HPDE6-E6E7 (cell line): ENCODE results near the gene MLPH.

Experiments
- DNase-seq: peaks from one replicate; pipeline ENCODE4 v3.0.0; 2011; ENCODE audit warnings: missing footprints; ENCODE audit errors: extremely low spot score

MLPH gene

DNA sequence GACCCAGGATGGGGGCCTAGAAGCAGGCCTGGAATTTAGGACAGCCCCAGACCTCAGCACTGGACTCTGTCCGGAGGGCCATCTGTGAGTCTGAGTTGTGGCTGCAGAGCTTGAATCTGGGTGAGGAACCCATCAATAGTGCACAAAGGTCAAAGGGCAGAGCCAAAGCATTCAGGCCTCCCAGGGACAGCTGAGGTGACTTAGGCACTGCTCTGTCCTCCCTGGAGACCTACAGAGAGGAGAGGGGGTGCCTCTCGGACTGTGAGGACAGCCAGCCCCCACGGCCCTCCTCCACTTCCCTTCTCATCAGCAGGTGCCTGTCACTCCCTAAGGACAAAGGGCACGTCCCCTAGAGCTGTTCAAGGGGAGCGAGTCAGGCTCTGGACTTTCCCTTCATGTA, 54.2 kb downstream of the MLPH start:
- no peak for DNase-seq

DNA sequence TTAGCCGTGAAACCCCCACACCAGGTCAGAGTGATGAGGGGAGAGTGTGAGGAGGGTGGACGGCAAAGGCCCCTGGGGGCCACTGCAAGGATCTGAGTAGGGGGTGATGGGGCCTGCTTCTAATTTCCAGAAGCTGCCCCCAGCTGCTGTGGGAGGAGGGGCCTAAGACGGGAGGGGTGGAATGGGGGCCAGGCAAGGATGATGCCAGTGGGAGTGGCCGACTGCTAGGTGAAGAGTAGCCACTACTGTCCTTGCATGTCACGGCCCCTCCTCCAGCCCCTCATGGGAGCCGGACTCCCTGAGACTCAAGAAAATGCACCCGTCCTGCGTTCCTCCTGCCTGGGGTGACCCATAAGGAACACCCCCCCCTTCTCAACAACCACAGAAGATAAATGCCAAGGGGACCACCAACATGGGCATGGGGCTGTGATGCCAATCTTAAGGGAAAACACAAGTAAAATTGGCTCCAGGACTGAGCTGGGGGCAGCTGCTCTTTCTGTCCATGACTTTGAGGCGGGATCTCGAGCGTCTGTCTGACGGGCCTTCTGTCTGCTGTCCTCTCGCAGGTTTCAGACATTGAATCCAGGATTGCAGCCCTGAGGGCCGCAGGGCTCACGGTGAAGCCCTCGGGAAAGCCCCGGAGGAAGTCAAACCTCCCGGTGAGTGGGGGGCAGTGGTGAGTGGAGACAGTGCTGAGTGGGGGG, 55.1 kb downstream of the MLPH start:
- no peak for DNase-seq

DNA sequence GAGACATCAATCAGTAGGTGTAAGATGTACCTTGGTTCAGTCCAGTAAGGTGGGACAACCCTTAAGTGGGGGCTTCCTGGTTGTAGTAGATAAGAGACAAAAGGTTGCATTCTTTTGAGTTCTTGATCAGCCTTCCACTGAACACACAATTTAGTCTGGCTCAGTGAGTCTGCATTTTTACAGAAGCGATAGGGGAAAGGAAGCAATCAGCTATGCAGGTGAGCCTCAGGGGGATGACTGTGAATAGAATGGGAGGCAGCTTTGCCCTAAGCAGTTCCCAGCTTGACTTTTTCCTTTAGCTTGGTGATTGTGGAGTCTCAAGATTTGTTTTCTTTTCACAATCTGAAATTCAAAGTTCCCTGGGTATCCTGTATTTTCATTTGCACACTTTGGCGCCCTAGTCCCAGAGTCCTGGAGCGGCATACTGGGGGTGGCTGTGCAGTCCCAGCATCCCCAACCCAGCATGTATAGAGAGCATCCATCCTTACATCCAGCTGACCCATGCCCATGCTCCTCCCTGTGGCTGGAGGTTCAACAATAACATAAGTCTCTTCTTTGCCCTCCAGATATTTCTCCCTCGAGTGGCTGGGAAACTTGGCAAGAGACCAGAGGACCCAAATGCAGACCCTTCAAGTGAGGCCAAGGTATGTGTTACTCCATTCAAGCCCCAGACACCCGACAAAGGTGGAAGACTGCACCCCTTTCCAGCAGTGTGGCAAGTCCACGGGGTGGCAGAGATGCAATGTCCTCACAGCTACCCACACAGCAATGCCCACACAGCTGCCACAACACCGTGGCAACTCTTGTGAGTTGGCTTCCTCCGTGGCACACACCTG, 59.2 kb downstream of the MLPH start:
- no peak for DNase-seq

DNA sequence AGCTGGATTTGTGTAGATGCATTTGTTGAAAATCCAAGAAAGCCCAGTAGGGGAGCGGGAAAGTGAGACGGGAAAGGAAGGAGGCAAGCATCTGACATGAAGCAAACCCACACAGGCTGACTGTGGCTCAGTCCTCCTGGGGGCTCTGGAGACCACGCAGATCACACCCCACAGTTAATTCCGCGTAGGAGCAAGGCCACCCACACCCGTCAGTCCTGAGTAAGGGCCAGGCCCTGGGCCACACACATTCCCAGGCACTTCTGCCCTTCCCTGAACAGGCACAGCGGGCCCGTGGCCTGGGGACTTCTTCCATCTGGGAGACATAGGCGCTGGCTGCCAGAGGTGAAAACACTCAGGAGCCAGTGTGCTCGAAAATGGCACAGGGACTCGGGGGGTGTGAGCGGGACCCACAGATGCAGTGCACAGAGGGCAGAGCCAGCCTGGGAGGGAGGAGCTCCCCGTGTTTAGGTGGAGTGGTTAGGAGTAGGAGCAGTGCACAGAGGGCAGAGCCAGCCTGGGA, 59.9 kb downstream of the MLPH start:
- no peak for DNase-seq

DNA sequence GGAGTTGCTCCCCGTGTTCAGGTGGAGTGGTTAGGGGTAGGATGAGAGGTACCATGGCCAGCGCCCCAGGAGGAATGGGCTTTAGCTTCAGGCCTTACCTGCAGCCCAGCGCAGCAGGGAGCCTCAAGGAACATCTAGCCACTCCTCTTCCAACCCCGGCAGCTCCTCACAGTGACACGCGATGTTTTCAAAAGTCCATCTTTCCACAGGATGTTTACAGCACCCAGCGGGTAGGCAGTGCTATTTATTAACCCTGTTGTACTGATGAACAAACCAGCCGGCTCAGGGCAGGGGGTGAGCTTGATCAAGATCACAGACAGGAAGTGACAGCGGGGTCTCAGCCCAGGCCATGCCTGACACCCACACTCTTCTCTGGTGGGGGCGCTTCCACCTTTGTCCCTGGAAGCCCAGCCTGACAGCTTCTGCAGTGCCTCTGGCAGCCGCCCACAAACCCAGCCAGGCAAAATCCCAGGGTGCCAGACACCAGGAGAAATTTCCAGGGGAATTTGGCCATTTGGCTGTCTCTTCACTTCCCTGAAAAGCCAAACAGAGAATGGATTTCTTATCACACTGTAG, 60.9 kb downstream of the MLPH start:
- no peak for DNase-seq

DNA sequence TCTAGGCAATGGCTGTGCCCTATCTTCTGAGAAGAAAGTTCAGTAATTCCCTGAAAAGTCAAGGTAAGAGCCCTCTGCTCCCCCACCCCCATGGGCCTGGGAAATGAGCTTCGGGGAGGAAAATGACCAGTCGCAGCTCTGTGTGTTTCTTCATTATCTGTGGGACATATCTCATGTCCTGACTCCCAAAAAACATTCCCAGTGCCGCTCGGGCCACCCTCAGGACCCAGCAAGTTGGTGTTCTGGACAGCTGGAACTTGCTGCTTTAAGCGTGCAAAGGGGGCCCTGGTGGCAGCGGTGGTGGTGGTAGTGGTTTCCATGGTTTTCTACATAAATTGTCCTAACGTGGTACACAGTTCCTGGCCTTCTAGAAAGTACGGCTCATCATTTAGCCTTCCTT, 62.2 kb downstream of the MLPH start:
- no peak for DNase-seq

DNA sequence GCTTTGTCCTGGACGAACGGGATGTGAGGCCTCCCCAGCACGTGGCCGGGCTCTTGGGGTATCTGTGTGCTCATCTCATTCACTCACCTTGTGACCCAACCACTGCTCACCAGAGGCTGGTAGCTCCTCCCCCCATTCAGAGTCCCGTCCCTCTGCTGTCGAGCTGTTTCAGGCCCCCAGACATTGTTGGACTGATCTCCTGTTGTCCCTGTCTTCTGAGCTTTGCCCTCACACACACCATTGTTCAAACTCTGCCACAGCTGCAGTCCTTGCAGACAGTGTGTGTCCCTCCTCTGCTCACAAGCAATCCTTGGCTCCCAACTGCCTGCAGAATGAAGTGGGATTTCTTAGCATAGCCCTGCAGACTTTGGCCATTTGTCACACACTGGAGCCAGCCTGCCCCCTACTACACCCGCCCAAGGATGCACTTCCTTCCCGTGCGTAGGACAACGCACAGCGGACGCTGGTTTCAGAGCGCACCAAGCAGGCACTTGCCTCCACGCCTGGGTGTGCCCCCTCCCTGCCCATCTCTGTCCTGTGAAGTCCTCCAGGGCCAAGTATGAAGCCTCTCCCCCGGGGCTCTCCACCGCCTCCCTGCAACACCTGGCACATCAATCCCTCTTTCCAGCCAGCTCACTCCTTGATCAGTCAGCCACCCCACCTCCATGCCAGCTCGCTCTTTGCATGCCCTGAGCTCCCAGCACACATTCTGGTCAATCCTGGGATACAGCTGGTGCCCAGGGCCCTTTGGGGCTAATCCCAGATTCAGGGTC, 62.8 kb downstream of the MLPH start:
- no peak for DNase-seq

DNA sequence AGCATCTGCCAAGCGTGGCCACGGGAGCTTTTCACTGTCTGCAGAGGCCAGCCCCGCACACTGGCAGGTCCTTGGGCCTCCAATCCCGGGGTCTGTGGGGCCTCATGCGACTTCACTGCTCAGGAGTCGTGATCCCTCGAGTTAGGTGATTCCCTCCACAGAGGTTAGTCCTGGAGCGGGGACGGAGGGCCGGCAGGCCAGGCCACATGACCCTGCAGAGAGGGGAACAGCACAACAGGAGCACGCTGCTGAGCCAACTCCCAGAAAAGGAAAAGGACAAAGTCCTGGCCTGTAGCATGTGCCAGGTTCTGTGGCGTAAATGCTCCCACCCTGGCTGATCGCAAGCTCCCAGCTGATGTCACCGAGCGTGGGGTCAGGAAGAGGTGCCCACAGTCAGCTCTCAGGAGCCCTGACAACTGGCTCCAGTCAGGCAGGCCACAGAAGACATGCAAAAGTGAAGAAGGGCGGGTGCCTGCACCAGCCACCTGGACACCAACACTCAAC, 64.1 kb downstream of the MLPH start:
- no peak for DNase-seq

DNA sequence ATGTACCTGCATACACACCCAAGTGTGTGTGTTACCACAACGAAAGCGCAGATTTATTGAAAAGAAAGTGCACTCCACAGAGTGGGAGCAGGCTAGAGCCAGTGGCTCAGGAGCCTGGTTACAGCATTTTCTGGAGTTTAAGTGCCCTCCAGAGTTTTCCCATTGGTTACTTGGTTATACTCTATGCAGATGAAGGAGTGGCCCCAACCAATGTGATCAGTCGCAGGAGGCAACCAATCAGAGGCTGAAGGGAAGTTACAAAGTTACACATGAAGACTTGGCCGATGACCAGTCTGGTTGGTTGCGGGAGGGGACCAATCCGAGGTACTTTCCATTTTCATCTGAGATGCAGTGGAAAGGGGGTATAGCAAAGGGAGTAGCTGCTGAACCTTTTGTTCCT, 65.9 kb downstream of the MLPH start:
- no peak for DNase-seq

DNA sequence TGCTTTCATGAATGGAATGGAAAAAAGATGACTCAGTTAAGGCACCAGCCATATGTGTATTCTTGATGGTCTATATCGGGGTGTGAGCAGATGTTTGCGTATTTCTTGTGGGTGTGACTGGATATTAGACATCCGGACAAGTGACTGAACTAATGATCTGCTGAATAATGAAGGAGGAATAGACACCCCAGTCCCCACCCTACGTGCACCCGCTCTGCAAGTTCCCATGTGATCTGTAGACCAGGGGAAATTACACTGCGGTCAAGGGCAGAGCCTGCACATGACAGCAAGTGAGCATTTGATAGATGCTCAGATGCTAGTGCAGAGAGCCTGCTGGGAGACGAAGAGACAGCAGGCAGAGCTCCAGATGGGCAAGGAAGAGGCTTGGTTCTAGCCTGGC, 66.9 kb downstream of the MLPH start:
- no peak for DNase-seq

DNA sequence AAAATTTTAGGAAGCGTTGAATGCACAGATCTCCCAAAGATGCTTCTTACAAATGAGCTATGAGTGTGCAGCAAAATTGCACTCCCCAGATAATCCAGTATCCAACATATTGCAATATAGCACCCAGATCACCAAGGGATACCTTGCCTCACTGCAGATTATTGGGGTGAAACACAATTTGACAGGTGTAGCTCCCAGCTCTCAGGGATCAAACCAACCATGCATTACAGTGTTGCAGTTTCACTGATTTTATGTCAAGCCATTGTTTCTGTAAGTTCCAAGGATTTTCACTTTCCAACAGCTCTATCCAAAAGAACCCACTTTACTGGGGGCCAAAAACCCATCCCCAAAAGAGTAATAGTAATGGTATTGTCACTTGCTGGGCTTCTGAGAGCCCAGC, 68.5 kb downstream of the MLPH start:
- DNase-seq = no peak

DNA sequence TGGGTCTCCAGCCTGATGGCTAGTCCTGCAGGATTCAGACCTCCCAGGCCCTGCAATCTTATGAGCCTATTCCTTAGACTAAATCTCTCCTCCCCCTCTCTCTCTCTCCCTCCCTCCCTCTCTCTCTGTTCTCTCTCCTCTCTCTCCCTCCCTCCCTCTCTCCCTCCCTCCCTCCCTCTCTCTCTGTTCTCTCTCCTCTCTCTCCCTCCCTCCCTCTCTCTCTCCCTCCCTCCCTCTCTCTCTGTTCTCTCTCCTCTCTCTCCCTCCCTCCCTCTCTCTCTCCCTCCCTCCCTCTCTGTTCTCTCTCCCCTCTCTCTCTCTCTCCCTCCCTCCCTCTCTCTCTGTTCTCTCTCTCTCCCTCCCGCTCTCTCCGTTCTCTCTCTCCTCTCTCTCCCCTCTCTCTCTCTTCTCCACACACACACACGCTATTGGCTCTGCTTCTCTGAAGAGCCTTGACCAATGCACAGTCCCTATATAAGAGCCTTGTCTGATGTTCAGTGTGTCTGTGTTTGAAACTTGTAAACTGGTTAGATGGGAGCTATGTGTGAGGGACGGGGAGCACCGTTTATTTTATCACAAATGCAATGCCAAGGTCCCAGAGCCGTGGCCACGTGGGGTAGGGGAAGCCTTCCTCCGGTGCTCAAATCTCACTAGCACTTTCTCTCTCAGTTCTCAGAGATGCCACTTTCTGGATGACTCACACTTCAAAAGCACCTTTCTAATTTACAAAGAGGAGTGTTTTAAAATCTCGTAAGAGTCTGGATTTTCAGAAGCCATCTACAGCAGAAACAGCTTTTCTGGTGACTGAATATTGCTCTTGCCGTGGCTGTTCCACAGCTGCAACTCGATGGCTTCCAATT, 70.0 kb downstream of the MLPH start:
- no peak for DNase-seq

DNA sequence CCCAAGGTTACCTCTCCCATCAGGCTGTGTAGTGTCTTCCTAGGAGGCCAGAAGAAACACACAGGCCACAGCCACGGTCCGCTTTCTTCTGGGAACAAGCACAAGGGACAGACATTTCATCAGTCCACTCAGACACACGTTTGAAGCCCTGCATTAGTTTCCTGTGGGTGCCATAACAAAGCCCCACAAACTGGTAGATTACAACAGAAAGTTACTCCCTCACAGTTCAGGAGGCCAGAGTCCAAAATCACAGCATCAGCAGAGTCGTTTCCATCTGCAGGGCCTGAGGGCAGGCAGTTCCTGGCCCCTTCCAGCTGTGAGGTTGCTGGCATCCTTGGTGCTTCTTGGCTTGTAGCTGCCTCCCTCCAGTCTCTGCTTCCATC, 70.6 kb downstream of the MLPH start:
- DNase-seq = no peak

DNA sequence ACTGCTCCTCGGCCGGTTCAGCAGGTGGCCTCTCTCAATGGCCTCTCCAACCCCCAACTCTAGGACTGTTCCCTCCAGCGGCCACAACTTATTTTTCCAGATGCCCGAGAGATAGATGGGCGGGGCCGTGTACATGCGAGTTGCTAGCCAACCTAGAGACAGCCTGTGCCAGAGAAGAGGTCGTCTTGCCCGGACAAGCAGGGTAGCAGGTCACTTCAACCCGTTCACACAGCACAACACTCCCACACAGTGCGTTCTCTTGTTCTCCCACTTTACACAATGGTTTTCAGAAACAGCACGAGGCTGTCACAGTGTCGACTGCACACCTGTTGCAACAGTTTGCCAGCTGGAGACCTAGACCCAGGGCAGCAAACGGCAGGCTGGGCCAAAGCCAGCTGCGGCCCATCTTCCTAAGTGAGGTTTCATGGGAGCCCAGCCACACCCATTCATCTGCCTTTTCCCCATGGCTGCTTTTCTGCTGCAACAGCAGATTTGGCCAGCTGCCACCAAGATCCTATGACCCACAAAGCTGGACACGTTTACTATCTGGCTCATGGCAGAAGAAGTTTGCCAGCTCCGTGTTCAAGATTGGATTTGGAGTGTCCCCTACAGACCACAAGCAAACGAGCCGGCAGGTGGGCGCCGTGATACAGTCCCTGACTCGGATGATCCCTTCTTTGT, 72.0 kb downstream of the MLPH start:
- no peak for DNase-seq

DNA sequence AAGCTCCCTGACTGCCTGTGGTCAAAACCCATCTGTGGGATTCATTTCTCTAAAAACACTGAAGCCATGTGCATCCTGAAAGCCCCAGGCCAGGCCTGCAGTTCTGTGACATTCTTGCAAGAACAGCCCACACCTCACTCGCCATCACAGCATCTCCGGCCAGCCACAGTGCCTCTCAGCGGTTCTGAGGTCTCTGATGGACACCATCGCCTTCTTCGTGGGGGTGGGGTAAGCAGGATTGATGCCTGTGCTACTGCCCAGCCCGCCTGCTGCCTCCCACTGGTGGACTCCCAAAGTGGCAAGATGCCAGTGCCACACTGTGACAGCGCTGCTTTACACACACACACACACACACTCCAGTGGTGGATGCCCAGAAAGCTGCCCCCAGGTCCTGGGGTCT, 74.2 kb downstream of the MLPH start:
- no peak for DNase-seq

DNA sequence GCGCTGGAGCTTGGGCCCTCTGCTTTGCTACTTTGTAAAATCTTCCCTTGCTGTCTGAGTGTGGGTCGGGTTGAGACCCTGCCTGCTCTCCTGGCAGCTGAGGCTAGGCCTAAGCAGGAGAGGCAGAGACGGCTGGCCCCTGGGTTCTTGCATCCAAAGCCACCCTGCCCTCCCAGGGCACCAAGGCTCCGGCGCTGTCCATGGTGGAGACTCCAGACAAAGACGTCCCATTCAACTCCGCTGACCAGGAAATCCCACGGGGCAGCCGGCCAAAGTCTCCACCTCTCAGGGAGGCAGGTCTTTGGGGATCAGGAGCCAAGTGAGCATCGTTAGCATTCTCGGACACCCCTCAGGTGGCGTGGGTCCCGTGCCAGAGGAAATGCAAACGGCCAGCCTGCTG, 76.8 kb downstream of the MLPH start:
- no peak for DNase-seq

DNA sequence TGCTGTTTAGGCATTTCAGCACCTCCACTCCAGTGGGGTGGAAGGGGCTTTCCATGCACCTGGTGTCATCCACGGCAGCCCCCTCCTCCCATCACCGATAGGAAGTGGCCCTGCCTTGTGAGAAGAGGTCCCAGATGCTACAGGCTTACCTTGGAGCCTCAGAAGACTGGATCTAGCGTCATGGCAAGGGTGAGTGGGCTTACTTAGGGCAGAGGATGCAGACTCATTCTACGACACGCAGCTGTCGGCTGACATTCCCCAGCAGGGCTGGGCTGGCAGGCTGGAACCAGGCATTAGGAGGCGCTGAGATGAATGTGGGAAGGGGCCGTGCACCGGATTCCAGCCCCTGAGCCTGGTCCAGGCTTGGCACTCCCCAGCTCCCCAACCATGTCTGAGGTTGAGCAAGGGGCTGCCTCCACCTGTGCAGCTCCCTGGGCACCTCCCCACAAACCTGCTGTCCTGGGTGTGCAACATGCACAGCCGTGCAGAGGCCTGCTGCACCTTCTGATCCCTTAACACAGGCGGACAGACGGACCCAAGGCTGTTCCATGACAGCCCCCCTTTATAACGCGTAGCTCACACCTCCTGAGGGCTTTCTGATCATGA, 77.6 kb downstream of the MLPH start:
- no peak for DNase-seq

DNA sequence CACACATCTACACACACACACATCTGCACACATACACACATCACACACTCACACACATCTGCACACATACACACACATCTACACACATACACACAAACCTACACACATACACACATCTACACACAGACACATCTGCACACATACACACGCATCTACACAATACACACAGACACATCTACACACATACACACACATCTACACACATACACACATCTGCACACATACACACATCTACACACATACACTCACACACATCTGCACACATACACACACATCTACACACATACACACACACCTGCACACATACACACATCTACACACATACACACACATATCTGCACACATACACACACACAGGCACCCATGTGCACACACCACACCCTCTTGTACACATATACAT, 78.9 kb downstream of the MLPH start:
- no peak for DNase-seq

DNA sequence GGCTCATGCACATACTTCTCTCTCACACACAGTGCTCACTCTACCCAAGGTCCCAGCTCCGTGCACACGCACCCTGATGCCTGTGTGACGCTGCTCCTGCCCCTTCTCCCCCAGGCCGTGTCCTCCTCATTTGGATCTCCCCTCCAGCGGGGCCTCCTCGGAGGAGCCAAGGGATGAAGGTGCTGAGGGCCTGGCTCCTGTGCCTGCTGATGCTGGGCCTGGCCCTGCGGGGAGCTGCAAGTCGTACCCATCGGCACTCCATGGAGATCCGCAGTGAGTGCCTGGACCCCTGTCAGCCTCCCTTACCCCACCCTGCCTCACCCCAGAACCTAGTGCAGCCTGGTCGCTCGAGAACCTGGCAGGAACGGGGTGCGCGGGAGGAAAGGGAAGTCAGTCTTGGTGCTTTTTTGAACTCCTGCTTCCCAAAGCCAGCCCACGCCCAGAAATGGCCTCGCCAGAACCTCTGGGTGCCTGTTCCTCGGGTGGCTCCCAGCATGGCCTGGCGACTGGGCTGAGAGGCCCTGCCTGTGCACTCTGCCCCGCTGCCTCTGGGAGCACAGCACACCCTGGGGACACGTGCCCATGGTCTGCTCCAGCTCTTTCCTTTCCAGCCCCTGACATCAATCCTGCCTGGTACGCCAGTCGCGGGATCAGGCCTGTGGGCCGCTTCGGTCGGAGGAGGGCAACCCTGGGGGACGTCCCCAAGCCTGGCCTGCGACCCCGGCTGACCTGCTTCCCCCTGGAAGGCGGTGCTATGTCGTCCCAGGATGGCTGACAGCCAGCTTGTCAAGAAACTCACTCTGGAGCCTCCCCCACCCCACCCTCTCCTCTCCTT, 79.6 kb downstream of the MLPH start, which contains the start of gene PRLH:
Gene PRLH, plus strand, starts transcription at position 174 of the 835 bp plus-strand sequence. Its CDS starts 0 bp downstream, at position 174.
- DNase-seq = no peak
